Activated CD8-positive, alpha-beta T cell treated with anti-CD3 and anti-CD28 coated beads for 36 hours (primary cell): ENCODE measurements around the gene ZBTB21. TPM values are rescaled to one million over a fixed set of nuclear protein-coding genes. Genes with fewer than 3 reads are reported as not detected.

Experiments
- ATAC-seq: fragments of 200-7000 bp; cut with Tn5 transposase; one replicate; pipeline ENCODE4 v1.10.0; 2021; ENCODE audit warnings: mild to moderate bottlenecking, moderate library complexity
- CTCF ChIA-PET: fragments of 350-600 bp; sonication (Branson Sonifier 250); formaldehyde crosslinking; loops from one replicate; lab custom pipeline; 2021; ENCODE audit warnings: antibody characterized with exemption; lab: Charles Lee
- POLR2A ChIA-PET: fragments of 350-600 bp; sonication (Branson Sonifier 250); formaldehyde crosslinking; loops from one replicate; lab custom pipeline; 2021; ENCODE audit warnings: antibody characterized with exemption; lab: Charles Lee
- DNase-seq: peaks from one replicate; pipeline ENCODE4 v3.0.0-alpha.2; 2020
- H3K27ac Mint-ChIP-seq: one replicate; pipeline ENCODE4 v1.8.0; 2021; ENCODE audit warnings: mild to moderate bottlenecking, mixed read lengths
- H3K27me3 Mint-ChIP-seq: one replicate; pipeline ENCODE4 v1.8.0; 2021; ENCODE audit warnings: mixed read lengths
- H3K36me3 Mint-ChIP-seq: one replicate; pipeline ENCODE4 v1.8.0; 2021; ENCODE audit warnings: low read depth, mixed read lengths
- H3K4me1 Mint-ChIP-seq: one replicate; pipeline ENCODE4 v1.8.0; 2021; ENCODE audit warnings: low read depth, mixed read lengths
- H3K4me3 Mint-ChIP-seq: one replicate; pipeline ENCODE4 v1.8.0; 2021; ENCODE audit warnings: mild to moderate bottlenecking, moderate library complexity, mixed read lengths
- H3K9me3 Mint-ChIP-seq: one replicate; pipeline ENCODE4 v1.8.0; 2021; ENCODE audit warnings: mixed read lengths
- CTCF ChIP-seq: fragments of 200-600 bp; IDR thresholded peaks from one replicate; pipeline ENCODE4 v1.8.0; 2022; ENCODE audit warnings: antibody characterized with exemption, mild to moderate bottlenecking
- intact Hi-C: fragments of 100-400 bp; cut with micrococcal nuclease; formaldehyde crosslinking; loops from one replicate; pipeline ENCODE4 v1.10.0; 2022
- total RNA-seq, 2 experiments: library from RNA; stranded (reverse); gene quantifications; one replicate each; pipeline ENCODE4 v1.2.3, GENCODE V29; 2021

ZBTB21 gene
- total RNA-seq, 2 experiments from 2014 or later = 29.6 to 29.7 TPM

GRCh38 chr21:42031816-42032215 lies 21.7 kb upstream of the ZBTB21 start:
- ATAC-seq (no peak), DNase-seq (no peak)
- Mint-ChIP-seq H3K4me1 (no peaks in the 10 kb centered on the region), H3K36me3 (no peaks in the 10 kb centered on the region), H3K9me3 (no peaks in the 10 kb centered on the region), H3K27me3 (no peaks in the 10 kb centered on the region), H3K4me3 (no peak overlapping the region), H3K27ac (no peak overlapping the region)
- ChIA-PET POLR2A (no interaction called here), CTCF (interaction anchor here (1.4 kb wide), 1 partner anchor 76 kb away, joined by 3 read pairs; no protein-coding TSS in a partner anchor)
- intact Hi-C loops = no loop called here
- no peak for TF ChIP-seq CTCF

- ChIA-PET CTCF (interaction anchor here (1.4 kb wide), 1 partner anchor 77 kb away, joined by 3 read pairs; no protein-coding TSS in a partner anchor), POLR2A (interaction anchor here (0.7 kb wide), 1 partner anchor 795 kb away, joined by 3 read pairs; no protein-coding TSS in a partner anchor)
- TF ChIP-seq CTCF = no peak
- Mint-ChIP-seq H3K9me3 (no peaks in the 10 kb centered on the region), H3K4me1 (no peaks in the 10 kb centered on the region), H3K4me3 (no peak overlapping the region), H3K27me3 (no peaks in the 10 kb centered on the region), H3K36me3 (no peaks in the 10 kb centered on the region), H3K27ac (no peak overlapping the region)
- DNase-seq = no peak
- intact Hi-C loops = no loop called here
- no peak for ATAC-seq
Measured at GRCh38 chr21:42031241-42031640, 21.1 kb upstream of the ZBTB21 start.

GRCh38 chr21:42030311-42030710 lies 20.2 kb upstream of the ZBTB21 start:
- POLR2A ChIA-PET = interaction anchor here (1.0 kb wide), 1 partner anchor 62 kb away, joined by 3 read pairs; no protein-coding TSS in a partner anchor
- Mint-ChIP-seq H3K9me3 (no peaks in the 10 kb centered on the region), H3K4me3 (no peak overlapping the region), H3K27me3 (no peaks in the 10 kb centered on the region), H3K36me3 (no peaks in the 10 kb centered on the region), H3K4me1 (no peaks in the 10 kb centered on the region), H3K27ac (no peak overlapping the region)
- TF ChIP-seq CTCF = no peak
- no peak for ATAC-seq
- CTCF ChIA-PET = interaction anchor here (1.4 kb wide), 1 partner anchor 78 kb away, joined by 3 read pairs; no protein-coding TSS in a partner anchor
- intact Hi-C loops = no loop called here
- no peak for DNase-seq

GRCh38 chr21:42028766-42029425 lies 18.7 kb upstream of the ZBTB21 start:
- Mint-ChIP-seq H3K27ac (no peak overlapping the region), H3K27me3 (no peaks in the 10 kb centered on the region), H3K36me3 (no peaks in the 10 kb centered on the region), H3K4me1 (no peaks in the 10 kb centered on the region), H3K9me3 (no peaks in the 10 kb centered on the region), H3K4me3 (no peak overlapping the region)
- intact Hi-C loops = no loop called here
- ATAC-seq (no peak), DNase-seq (no peak)
- no peak for TF ChIP-seq CTCF
- CTCF ChIA-PET = no interaction called here
- POLR2A ChIA-PET = no interaction called here
